HG03103 (cell line): ENCODE measurements around the gene SMAD3.

ENCODE experiments used
- ATAC-seq: cut with Tn5 transposase; IDR thresholded peaks from one replicate; pipeline ENCODE4 v1.9.1; 2021; ENCODE audit warnings: low read depth; ENCODE audit not compliant: unreplicated experiment

Gene SMAD3

DNA sequence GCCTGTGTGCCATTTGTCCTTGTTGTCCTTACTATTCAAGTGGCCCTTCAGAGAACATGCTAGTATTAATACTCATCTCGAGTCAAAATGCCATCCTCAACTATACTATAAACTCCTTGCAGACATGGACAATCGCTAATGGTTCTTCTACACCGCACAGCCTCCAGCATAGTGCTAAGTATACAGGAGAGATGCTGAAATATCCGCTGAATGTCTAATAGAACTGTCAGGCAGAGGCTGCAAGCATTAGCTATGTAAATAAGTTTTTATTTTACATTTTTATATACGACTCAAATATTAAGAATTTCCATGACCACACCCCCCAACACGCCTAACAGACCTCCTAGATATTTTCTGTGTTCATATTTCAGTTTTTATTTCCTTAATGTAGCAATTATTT lies 149.7 kb downstream of the SMAD3 start:
- no peak for ATAC-seq

DNA sequence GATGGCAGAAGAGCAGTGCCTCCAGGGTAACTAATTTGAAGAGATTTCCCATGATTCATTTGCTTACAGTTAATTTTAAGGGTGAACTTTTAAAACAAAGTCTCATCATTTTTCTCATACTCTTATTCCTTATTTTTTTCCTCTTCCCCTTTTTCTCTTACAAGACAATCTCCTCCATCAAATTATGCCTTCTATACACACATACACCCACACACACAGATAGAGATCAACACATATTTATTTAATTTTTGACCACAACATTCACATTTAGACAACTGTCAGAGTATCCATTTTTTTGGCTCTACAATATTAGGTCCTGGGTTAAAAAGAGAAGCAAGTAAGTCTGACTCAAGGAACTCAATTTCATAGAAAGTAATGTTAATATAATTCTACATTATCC lies 151.5 kb downstream of the SMAD3 start:
- ATAC-seq: no peak

DNA sequence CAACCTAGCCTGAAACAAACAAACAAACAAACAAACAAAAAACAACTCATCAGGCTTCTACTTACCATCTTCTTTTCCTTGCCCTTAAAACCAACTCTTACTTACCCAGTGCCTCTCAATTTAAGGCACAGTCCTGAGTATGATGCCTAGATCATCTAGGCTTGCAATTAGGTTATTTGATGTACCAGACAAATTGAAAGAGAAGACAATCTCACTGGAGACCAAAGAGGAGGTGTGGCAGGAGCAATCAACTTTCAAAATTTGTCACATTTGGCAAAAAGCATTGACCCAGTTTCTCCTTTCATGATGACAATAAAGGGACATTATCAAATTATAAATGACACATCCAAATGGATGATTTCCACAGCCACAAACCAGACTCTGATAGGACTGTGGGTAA lies 153.0 kb downstream of the SMAD3 start:
- no peak for ATAC-seq

DNA sequence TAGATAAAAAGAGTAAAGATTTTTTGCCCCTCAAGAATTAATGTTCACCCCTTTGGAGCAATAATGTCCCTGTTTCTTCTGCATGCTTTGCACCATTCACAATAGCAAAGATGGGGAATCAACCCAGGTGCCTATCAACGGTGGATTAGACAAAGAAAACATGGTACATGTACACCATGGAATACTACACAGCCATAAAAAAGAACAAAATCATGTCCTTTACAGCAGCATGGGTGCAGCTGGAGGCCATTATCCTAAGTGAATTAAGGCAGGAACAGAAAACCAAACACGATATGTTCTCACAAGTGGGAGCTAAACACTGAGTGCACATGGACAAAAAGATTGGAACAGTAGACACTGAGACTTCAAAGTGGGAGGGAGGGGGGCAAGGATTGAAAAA lies 153.9 kb downstream of the SMAD3 start:
- ATAC-seq: no peak

DNA sequence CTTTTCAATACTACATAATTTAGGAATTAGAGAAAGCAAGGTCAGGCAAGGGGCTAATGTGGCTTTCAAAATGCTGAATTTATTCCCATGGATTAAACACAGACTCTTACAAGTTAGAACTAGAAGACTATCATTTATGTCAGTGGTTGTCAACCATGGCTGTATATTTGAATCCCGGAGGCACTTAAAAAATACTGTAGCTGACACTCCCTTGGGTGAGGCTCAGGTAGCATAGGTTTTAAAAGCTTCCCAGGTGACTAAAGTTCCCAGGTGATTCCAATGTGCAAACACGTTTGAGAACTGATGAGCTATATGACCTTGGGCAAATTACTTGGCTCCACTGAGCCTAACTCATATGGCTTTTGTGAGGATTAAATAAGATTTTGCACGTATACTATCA lies 159.5 kb downstream of the SMAD3 start:
- ATAC-seq: no peak

DNA sequence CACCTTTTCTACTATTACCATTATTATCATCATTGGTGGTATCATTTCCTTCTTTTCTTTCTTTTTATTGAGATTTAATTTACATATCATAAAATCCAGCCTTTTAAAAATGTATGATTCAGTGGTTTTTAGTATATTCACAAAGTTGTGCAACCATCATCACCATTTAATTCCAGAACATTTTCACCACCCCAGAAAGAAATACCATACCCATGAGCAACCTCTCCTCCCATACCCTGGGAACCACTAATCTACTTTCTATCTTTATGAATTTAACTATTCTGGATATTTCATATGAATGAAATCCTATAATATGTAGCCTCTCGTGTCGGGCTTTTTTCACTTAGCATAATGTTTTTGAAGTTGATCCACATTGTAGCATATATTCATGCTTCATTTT lies 159.9 kb downstream of the SMAD3 start:
- no peak for ATAC-seq

DNA sequence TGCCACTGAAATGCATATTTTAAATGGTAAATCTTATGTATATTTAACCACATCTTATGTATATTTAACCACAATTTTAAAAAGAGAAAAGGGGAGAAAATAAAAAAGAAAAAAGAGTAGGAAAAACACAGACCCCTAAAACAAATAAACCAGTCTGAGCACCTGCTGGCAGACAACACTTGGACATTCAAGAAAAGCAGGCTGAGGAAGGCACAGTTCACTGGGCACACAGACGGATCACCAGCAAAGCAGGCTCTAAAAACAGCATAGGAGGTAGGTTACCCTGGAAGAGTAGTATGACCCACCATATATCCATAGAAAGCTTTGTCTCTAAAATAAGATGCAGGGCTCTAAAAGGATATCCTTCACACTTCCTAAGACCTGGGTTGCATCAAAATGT lies 162.0 kb downstream of the SMAD3 start:
- no peak for ATAC-seq

DNA sequence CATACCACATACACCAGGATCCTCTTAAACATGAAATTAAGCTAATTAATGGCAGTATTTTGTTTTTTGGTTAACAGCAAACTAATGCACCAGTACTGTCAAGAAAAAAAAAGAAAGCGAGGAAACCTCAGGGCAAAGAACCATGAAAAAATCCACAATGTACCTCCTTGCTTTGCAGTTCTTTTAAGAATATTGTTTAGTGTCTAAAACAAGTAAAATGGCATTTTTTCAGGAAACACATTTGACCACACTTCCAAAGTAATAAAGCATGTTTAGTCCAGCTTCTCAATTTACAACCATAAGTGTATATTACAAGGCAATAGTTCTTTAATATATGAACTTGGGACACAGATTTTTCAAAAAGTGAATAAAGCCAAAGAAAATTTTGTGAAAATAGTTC lies 162.4 kb downstream of the SMAD3 start:
- no peak for ATAC-seq

DNA sequence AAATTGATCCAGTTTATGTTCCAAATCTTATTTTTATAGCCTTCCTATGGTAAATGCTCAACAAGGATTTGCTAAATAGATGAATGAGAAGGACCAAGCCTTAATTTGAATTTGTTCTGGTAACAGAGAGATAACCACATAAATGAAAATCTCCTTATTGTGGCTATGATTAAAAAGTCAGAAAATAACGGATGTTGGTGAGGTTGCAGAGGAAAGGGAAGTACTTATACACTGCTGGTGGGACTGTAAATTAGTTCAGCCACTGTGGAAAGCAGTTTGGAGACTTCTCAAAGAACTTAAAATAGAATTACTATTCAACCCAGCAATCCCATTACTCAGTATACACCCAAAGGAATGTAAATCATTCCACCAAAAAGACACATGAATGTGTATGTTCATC lies 162.9 kb downstream of the SMAD3 start:
- ATAC-seq: no peak

DNA sequence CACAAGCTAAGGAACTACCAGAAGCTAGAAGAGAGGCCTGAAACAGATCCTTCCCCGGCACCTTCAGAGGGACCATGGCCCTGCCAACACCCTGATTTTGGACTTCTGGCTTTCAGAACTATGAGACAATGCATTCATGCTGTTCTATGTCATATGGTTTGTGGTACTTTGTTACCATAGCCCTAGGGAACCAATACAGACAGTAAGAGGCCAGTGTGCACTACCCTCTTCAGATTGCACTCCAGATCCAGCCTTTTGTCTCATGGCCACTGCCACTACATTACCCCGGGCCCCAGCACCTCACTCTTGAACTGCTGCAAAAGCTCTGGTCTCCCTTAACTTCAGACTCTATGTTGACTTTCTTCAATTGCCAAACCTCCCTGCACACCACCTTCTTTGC lies 165.1 kb downstream of the SMAD3 start:
- ATAC-seq: no peak

DNA sequence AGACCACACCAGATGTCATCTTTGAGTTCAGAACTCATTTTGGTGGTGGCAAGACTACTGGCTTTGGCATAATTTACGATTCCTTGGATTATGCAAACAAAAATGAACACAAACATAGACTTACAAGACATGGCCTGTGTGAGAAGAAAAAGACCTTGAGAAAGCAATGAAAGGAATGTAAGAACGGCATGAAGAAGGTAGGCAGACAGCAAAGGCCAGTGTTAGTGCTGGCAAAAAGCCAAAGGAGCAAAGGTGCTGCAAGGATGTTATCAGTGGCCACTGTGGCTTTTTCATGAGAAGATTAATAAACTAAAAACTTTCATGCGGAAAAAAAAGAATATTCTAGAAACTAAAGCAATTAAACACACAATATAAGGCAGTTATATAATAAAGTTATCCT lies 167.2 kb downstream of the SMAD3 start:
- ATAC-seq: no peak

DNA sequence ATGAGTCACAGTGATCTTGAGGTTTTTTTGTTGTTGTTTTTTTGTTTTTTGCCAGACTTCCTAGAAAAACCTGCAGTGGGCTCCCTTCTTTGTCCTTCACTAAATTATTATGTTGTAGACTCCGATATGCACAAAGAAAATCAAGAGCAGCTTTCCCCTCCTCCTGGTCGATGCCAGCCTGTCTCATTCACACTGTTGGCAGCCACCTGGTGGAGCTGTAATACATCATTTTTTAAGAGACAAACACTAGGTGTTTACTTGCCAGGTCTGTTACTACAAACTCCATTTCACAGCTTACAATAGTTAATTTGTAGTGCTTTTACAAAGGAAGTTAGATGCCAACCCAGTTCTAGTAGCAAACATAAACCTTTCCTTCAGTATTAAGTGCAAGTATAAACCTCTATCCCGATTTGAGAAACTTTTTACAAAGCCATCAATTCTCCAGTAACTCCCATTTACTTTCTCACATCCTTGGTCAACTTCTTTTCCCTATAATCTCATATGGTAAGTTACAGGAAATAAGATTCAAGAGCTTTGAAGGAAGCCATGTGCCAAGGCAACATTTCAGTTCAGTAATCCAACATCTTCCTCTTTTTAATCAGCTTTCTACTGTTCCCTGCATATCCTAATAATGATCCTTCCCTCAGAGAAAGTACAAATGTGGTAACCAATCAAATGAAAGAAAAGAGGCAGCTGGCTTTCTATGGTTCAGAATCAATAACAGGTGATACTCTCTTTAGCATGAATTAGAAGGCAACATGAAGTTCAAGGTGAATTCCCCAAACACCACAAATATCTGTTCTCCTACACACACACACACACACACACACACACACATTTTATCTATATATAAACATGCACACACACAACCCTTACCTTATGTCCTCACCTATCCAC lies 175.1 kb downstream of the SMAD3 start:
- ATAC-seq: no peak

DNA sequence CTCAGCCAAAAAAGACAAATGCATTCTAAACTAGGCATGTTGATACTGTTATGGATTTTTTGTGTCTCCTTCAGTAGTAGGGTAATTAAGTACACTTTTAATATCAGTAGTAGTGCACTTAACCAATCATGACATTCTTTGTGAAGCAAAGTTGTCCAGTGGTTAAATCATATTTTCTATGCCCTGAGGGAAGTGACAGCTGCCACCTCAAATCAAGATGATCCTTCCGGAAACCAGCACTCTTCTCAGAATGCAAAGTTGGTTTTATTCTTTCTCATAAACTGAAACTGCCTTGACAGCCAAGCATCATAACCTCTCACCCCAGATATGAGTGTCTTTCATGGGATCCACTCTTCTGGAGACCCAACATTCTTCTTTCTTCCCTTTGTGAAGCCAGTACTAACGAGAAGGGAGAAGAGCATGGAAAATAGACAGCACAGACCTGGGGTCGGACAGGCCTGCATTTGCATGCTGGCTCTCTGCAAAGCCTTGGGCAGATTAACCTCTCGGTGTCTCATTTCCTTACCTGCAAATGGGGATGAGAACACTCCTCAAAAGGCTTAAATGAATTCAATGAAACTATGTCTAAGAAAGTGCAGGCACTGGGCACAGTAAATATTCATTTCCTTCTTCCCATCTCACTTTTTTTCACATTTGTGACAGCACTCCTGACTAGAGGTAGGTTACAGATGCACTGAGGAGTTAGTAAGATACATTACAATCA lies 175.9 kb downstream of the SMAD3 start:
- ATAC-seq: peak; percentile 72

DNA sequence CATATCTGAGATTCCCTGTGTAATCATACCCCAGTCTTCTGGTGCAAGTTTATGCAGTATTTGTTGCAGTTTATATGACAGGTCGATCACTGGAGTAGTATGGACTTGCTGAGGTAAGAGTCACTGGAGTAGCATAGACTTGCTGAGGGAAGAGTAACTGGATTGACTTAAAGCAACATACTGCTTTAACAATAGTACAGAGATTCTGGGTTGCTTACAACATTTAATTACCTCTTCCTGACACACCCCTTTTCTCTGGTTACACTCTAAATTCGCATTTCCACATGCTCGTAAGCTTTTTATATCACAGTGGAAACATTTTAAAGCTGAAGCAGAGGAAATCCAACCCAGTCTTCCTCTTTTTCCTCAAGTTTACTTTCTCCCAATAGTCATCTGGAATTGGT lies 177.3 kb downstream of the SMAD3 start:
- ATAC-seq: no peak
